SH-SY5Y (cell line): Measurements from ENCODE around the gene RTN4R.

ENCODE experiments used
- GATA2 ChIP-seq: IDR thresholded peaks from 2 replicates; pipeline ENCODE4 v1.6.1; 2011; ENCODE audit warnings: mild to moderate bottlenecking, low read depth, low read length
- GATA3 ChIP-seq: IDR thresholded peaks from 2 replicates; pipeline ENCODE4 v1.6.1; 2011; ENCODE audit warnings: low read depth, mild to moderate bottlenecking, low read length, moderate library complexity

DNA sequence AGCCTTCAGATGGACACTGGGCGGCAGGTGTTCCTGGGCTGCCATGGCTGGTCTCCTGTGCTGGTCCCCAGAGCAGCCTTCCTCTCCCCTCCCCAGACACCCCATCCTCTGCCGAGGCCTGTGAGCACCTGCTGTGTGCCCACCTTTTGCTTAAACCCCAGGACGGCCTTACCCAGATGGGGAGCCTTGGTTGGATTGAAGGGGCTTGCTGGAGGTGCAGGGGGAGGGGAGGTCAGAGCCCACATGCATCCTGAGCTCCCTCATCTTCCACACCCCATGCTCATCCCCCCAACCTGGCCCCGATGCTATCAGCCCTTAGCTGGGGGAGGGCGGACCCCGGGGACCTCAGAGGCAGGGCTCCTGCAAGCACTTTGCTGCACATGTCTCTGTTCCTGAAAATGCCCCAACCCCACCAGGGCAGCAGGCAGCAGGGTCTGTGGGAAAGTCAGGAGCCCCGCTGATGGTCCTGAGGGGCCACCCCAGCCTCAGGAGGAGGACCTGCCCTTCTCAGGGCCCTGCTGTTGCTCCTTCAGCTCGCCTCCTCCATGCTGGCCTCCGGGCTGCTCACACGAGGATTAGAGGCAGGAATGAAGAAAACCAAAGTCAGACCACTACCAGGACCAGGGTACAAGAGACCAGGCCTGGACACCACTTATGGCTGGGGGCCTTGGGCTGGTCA is 75.7 kb downstream of the RTN4R start:
- TF ChIP-seq GATA3 (no peak), GATA2 (no peak)
